ENCODE results near the gene BATF3.
"Not testable (repeated sequence)": the region's sequence is repeated elsewhere in the genome, so short reads cannot be mapped to it uniquely, and the experiment has no call there.

BATF3 gene

DNA sequence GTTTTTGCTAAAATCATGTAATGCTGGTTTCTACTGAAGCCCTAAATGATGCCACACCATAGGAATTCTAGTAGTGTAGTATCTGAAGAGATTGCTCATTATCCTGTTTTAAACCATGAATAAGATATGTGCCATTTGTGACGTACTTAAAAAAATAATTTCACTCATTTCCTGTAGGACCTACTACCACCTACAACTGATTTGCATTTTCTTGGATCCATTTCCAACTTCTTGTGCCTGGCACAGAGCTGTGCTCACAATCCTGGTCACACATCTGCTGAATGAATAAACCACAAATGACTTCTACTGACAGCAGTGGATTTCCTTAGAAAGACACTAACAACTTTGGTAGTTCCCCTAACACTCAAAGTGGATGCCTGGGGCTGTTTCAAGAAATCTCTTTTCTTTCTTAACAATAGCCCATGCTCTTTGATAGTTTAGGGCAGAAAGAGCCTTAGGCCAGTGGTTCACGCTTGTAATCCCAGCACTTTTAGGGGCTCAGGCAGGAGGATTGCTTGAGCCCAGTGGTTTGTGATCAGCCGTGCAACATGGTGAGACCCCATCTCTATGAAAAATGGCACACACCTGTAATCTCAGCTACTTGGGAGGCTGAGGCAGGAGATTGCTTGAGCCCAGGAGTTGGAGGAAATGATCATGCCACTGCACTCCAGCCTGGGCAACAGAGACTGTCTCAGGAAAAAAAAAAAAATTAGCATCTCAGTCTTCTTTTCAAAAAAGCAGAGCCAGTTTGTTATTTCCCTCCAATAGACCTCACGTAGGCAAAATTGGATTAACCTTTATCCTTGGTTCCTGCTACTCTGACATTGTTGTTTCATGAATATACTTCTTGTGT is 13.0 kb upstream of the BATF3 start:
- TF ChIP-seq CTCF (IDR thresholded peaks at IDR 0.05; ENCODE audit: low read depth, low read length) = no peak
- no peak overlapping the region for H3K4me3 ChIP-seq (ENCODE audit: low read depth, low read length)
- no peaks in the 10 kb centered on the region for H3K36me3 ChIP-seq
- no peaks in the 10 kb centered on the region for H3K4me1 ChIP-seq
- DNase-seq = no peak
- H3K27me3 ChIP-seq = no peaks in the 10 kb centered on the region
- H3K9me3 ChIP-seq = no peaks in the 10 kb centered on the region

- not testable (repeated sequence) for H3K27me3 ChIP-seq; H3K4me1 ChIP-seq; H3K36me3 ChIP-seq; H3K4me3 ChIP-seq (ENCODE audit: low read depth, low read length); H3K9me3 ChIP-seq; DNase-seq
These were observed 12.3 kb upstream of the BATF3 start for GRCh38 chr1:212711974-212712373.

GRCh38 chr1:212710566-212710965 is 10.9 kb upstream of the BATF3 start:
- no peak for DNase-seq
- TF ChIP-seq CTCF (IDR thresholded peaks at IDR 0.05; ENCODE audit: low read depth, low read length) = no peak

GRCh38 chr1:212703991-212704564 is 4.4 kb upstream of the BATF3 start:
- no peaks in the 10 kb centered on the region for H3K36me3 ChIP-seq
- DNase-seq = no peak
- no peaks in the 10 kb centered on the region for H3K9me3 ChIP-seq
- H3K27me3 ChIP-seq = peaks cover 16% of the 10 kb centered on the region
- TF ChIP-seq CTCF (IDR thresholded peaks at IDR 0.05; ENCODE audit: low read depth, low read length) = no peak
- H3K4me3 ChIP-seq (ENCODE audit: low read depth, low read length) = no peak overlapping the region
- H3K4me1 ChIP-seq = peaks cover under 1% of the 10 kb centered on the region; the same call in 1 of the 2 replicates

More at GRCh38 chr1:212710566-212710965, 10.9 kb upstream of the BATF3 start:
- Histone ChIP-seq H3K4me3 (ENCODE audit: low read depth, low read length) (no peak overlapping the region), H3K4me1 (no peaks in the 10 kb centered on the region), H3K36me3 (no peaks in the 10 kb centered on the region), H3K27me3 (no peaks in the 10 kb centered on the region), H3K9me3 (no peaks in the 10 kb centered on the region)

DNA sequence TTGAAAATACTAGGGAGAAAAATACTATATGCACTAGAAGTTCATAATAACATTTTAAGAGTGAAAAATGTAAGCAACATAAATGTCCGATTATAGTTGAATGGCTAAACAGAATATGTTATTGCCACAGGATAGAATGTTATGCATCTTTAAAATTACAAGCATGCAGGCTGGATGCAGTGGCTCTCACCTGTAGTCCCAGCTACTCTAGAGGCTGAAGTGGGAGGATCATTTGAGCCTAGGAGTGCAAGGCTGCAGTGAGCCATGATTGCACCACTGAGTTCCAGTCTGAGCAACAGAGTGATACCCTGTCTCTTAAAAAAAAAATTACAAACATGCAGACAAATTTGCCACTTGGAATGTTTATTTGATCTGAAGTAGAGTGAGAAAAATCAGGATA is 3.0 kb upstream of the BATF3 start:
- no peaks in the 10 kb centered on the region for H3K36me3 ChIP-seq
- TF ChIP-seq CTCF (IDR thresholded peaks at IDR 0.05; ENCODE audit: low read depth, low read length) = no peak
- peaks cover 9% of the 10 kb centered on the region; the same call in 1 of the 2 replicates for H3K4me1 ChIP-seq
- no peak overlapping the region for H3K4me3 ChIP-seq (ENCODE audit: low read depth, low read length)
- H3K9me3 ChIP-seq = no peaks in the 10 kb centered on the region
- peaks cover 30% of the 10 kb centered on the region for H3K27me3 ChIP-seq
- no peak for DNase-seq

GRCh38 chr1:212701910-212702309 is 2.3 kb upstream of the BATF3 start:
- Histone ChIP-seq H3K9me3 (no peaks in the 10 kb centered on the region), H3K27me3 (peaks cover 35% of the 10 kb centered on the region), H3K4me1 (peaks cover 9% of the 10 kb centered on the region; the same call in 1 of the 2 replicates), H3K36me3 (no peaks in the 10 kb centered on the region), H3K4me3 (ENCODE audit: low read depth, low read length) (no peak overlapping the region)
- TF ChIP-seq CTCF (IDR thresholded peaks at IDR 0.05; ENCODE audit: low read depth, low read length) = no peak
- DNase-seq = no peak
